ENCODE measurements around the gene SMARCC2. TPM values are rescaled to one million over a fixed set of nuclear protein-coding genes. Genes with fewer than 3 reads are reported as not detected.

SMARCC2 gene
- total and polyA plus RNA-seq, 9 of the 15 experiments (the other 6 are each of a cell fraction or from before 2014, with no cell fraction given): 11.9 to 86.0 (median 36.6) TPM

- TF ChIP-seq HMBOX1 (IDR thresholded peaks at IDR 0.05) (no peak), ZNF778 (CRISPR knock-in tag; IDR thresholded peaks at IDR 0.05) (no peak), SMAD1 (IDR thresholded peaks at IDR 0.05; ENCODE audit: low read depth, low read length, partially characterized antibody) (no peak), NR2C2 (CRISPR knock-in tag; IDR thresholded peaks at IDR 0.05) (no peak), NR2C2 (tag; IDR thresholded peaks at IDR 0.05) (0 out of 2 replicates have a peak, but pooled peaks have one; percentile 12), CHCHD3 (CRISPR knock-in tag; IDR thresholded peaks at IDR 0.05) (no peak), SPI1 (IDR thresholded peaks at IDR 0.05; ENCODE audit: borderline replicate concordance, low read depth, low read length) (no peak), ZNF318 (IDR thresholded peaks at IDR 0.05; ENCODE audit: borderline replicate concordance in 1 of 2, low read depth in 1 of 2) (no peak), ZNF146 (CRISPR knock-in tag; IDR thresholded peaks at IDR 0.05; ENCODE audit: unreplicated experiment) (no peak), TCF7L2 (IDR thresholded peaks at IDR 0.05; ENCODE audit: low read depth, low read length) (no peak), HDAC3 (IDR thresholded peaks at IDR 0.05; ENCODE audit: borderline replicate concordance, partially characterized antibody) (no peak), EWSR1 (IDR thresholded peaks at IDR 0.05; ENCODE audit: borderline replicate concordance, low read depth, partially characterized antibody) (no peak), CEBPB (tag; IDR thresholded peaks at IDR 0.05) (no peak), SMARCB1 (IDR thresholded peaks at IDR 0.05; ENCODE audit: insufficient read length, low read depth) (no peak), SMAD4 (CRISPR knock-in tag; conservative IDR thresholded peaks at IDR 0.05) (peak; percentile 53; the same call in 1 of the 2 replicates), ZBTB1 (CRISPR knock-in tag; IDR thresholded peaks at IDR 0.05; ENCODE audit: borderline replicate concordance, low read depth) (peak; percentile 51; the same call in 1 of the 2 replicates), TEAD4 (IDR thresholded peaks at IDR 0.05; ENCODE audit: low read length) (peak; percentile 87), TEAD4 (CRISPR knock-in tag; IDR thresholded peaks at IDR 0.05; ENCODE audit: borderline replicate concordance) (no peak), ZNF696 (CRISPR knock-in tag; conservative IDR thresholded peaks at IDR 0.05) (no peak)
Measured at GRCh38 chr12:56189918-56190694, 823 bp upstream of the SMARCC2 start (continued).

All from K562 (cell line).